GM21381 (cell line): ENCODE measurements around the gene CIRBP.
"Not testable (repeated sequence)": the region's sequence is repeated elsewhere in the genome, so short reads cannot be mapped to it uniquely, and the experiment has no call there.

Experiments
- ATAC-seq: cut with Tn5 transposase; IDR thresholded peaks from one replicate; pipeline ENCODE4 v1.9.1; 2021; ENCODE audit warnings: mild to moderate bottlenecking, moderate library complexity; ENCODE audit not compliant: unreplicated experiment

Gene CIRBP

GRCh38 chr19:1289686-1290025 lies 20.5 kb downstream of the CIRBP start:
- no peak for ATAC-seq

DNA sequence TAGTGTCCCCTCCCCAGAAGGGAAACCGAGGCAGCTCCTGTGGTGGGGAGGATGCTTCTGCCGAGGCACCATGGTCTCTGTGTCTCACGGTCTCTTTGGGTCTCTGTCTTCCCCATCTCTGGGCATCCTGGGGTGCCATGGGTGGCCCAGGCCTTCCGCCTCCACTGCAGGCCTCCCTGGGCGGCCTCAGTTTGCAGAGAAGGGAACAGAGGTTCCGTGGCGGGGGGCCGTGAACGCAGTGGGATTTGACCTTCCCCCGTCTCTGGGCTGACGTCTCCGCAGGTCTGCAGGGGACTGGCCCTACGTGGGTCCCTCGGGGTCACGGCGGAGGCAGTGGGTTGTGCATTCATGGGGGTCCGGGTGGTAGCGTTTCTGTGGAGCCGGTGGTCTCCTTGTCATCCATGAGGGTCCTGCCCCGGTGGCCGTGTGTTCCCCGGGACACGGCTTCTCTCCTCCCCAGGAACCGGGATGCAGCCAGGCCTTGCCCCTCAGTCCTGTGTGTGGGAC lies 21.1 kb downstream of the CIRBP start:
- no peak for ATAC-seq

- ATAC-seq, result no peak
Measured at GRCh38 chr19:1290703-1291651, 21.8 kb downstream of the CIRBP start.

- no peak for ATAC-seq
Measured at GRCh38 chr19:1291761-1292418, 22.8 kb downstream of the CIRBP start.

GRCh38 chr19:1292419-1293151 lies 23.5 kb downstream of the CIRBP start:
- ATAC-seq, result no peak

GRCh38 chr19:1293782-1294604 lies 24.9 kb downstream of the CIRBP start:
- ATAC-seq, result no peak

- ATAC-seq, result no peak
Measured at GRCh38 chr19:1294688-1295087, 25.6 kb downstream of the CIRBP start.

- no peak for ATAC-seq
Measured at GRCh38 chr19:1295169-1296012, 26.3 kb downstream of the CIRBP start.

GRCh38 chr19:1296078-1296477 lies 26.9 kb downstream of the CIRBP start:
- no peak for ATAC-seq

- no peak for ATAC-seq
Measured at GRCh38 chr19:1296575-1297271, 27.6 kb downstream of the CIRBP start.

DNA sequence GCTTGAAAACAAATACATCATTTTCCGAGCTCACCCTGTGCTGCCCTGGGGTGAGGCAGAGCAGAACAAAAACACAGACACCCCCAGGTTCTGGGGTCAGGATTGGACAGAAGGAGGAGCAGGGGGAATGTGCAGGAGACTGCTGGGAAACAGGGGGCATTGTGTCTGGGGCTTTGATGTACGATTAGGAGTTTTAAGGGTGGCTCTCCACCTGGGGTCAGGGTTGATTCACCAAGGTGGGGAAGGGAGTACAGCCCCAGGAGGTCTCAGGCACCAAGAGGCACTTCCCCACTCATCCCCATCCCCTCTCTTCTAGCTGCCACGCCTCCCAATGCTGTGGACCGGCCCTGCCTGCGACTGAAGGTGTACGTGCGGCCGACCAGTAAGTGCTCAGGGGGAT lies 29.1 kb downstream of the CIRBP start:
- no peak for ATAC-seq

- no peak for ATAC-seq
Measured at GRCh38 chr19:1299801-1300200, 30.7 kb downstream of the CIRBP start.

DNA sequence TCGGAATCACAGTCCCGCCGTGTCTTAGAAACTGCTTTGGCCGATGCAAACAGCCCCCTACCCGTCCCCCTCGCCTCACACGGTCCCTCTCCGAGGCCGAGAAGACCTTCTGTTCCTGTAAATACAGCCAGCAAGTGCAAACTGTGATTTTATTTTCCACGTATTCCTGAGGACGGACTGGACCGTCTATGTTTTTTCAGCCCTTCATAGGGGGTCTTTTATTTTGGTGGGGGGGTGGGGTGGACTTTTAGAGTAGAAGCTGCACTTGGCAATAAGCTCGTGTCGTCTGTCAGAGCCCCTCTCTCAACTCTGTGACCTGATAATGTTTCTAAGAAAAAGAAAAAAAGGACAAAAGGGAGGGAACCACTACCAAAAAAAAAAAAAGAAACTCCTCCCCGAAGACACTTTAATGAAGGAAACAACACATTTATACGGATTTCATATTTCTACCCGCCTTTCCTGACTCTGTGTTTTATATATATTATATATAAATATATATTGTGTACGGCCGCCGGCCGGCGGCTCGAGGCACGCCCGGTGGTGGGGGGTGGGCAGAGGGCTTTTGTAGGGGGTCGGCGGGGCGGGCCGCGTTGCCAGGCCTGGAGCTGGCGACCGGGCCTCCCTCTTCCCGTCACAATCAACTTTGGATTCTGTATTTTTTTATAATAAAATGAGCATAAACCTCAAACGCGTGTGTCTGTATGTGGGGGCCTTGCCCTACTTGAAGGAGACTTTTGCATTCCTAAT lies 31.8 kb downstream of the CIRBP start:
- no peak for ATAC-seq

DNA sequence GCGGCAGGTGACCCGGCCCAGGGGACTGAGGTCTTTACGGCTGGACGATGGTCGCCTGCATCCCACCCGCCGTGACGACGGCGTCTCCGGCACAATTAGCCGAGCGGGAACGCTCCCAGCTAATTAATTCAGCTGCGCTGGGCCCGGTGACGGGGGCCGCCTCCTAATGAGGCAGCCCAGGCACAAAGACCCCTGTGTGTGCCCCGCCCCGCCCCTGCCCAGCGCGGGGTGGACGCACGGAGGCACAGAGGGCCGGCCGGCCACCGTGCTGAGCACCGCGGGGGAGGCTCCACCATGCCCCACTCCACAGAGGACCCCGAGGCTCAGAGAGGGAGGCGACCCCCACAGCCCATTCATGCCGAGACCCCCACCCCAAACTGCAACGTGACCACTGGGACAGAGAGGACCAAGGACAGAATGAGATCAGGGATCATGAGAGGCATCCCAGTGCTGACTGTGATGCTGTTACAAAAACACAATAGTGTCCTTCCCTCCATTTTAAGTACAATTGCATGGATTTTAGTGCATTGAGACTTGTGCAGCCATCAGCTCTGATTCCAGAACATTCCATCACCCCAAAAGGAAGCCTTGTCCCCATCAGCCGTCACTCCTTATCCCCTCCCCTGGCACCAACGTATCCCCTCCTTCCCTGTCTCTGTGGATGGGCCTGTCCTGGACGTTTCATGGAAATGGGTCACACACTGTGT lies 33.6 kb downstream of the CIRBP start:
- no peak for ATAC-seq

DNA sequence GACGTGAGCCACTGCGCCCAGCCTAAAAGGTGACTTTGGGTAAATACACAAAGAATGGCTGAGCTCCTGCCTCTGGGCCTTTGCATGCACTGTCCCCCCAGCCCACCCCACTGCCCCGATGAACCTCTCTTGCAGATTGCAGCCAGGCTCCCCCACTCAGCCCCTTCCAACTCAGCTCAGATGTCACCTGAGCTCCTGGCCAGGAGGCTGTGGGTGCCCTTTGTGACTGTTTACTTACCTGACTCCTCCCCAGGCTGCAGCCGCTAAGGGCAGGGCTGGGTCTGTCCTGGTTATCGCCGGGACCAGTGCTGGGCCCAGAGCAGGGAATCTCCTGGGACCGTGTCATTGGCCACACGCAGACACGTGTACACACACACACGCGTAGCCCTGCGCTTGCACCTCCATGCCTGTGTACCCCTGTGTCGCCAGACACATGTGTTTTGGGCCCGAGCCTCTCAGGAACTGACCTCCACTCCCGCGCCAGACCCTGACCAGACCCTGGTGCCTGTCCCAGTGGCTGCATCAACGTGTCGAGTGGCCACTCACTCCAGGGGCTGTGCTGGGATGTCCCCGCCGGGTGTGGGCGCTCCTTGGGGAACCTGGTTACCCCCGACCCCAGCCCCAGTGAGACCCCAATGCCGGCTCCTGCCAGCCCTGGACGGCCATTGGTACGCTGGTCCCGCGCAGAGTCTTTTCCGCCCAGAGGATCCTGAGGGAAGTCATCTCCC lies 35.2 kb downstream of the CIRBP start:
- no peak for ATAC-seq

GRCh38 chr19:1305354-1305753 lies 36.2 kb downstream of the CIRBP start:
- ATAC-seq, result not testable (repeated sequence)

DNA sequence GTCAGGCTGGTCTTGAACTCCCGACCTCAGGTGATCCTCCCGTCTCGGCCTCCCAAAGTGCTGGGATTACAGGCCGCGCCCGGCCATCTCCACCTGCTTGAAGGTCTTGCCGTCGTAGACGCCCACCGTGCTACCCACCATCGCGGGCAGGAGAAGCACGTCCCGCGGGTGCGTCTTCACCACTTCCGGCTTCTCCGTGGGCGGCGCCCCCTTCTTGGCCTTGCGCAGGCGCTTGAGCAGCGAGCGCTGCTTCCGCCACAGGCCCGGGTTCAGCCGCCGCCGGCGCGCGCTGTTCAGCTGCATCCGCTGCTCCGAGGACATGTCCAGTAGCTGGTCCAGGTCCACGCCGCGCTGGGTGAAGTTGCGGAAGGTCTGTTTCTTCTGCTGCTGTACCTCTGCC lies 38.2 kb downstream of the CIRBP start:
- ATAC-seq, result no peak
